CD4-positive, alpha-beta T cell treated with Interleukin-6 for 4 hours (primary cell): Measurements from ENCODE around the gene FAM25C.
"Not testable (repeated sequence)": the region's sequence is repeated elsewhere in the genome, so short reads cannot be mapped to it uniquely, and the experiment has no call there.

Experiments used
- DNase-seq: peaks from one replicate; pipeline ENCODE4 v3.0.0-alpha.2; 2020; ENCODE audit warnings: mixed read lengths

FAM25C gene

GRCh38 chr10:47999691-48000090 is at the start of gene FAM25C:
FAM25C (minus strand) TSS chr10:47999791; CDS start chr10:47999765, 26 bp downstream.
- DNase-seq = not testable (repeated sequence)

- DNase-seq = not testable (repeated sequence)
Measured at GRCh38 chr10:48044557-48044956, 45.0 kb upstream of the FAM25C start.

GRCh38 chr10:48031390-48031789 is 31.8 kb upstream of the FAM25C start:
- not testable (repeated sequence) for DNase-seq

GRCh38 chr10:48002306-48002705 is 2.7 kb upstream of the FAM25C start:
- DNase-seq = not testable (repeated sequence)

GRCh38 chr10:47994045-47994444 is 5.5 kb downstream of the FAM25C start:
- not testable (repeated sequence) for DNase-seq

GRCh38 chr10:47992560-47992959 is 7.0 kb downstream of the FAM25C start:
- not testable (repeated sequence) for DNase-seq

- not testable (repeated sequence) for DNase-seq
Measured at GRCh38 chr10:47991706-47992105, 7.9 kb downstream of the FAM25C start.

- not testable (repeated sequence) for DNase-seq
Measured at GRCh38 chr10:47990097-47990496, 9.5 kb downstream of the FAM25C start.

GRCh38 chr10:47989542-47989950 is 10.0 kb downstream of the FAM25C start:
- DNase-seq = not testable (repeated sequence)

GRCh38 chr10:47988718-47989541 is 10.7 kb downstream of the FAM25C start:
- not testable (repeated sequence) for DNase-seq

GRCh38 chr10:47987952-47988351 is 11.6 kb downstream of the FAM25C start:
- not testable (repeated sequence) for DNase-seq

- not testable (repeated sequence) for DNase-seq
Measured at GRCh38 chr10:47986413-47987230, 13.0 kb downstream of the FAM25C start.

- not testable (repeated sequence) for DNase-seq
Measured at GRCh38 chr10:47975409-47975808, 24.2 kb downstream of the FAM25C start.

GRCh38 chr10:47973131-47973530 is 26.5 kb downstream of the FAM25C start:
- not testable (repeated sequence) for DNase-seq

GRCh38 chr10:47972077-47972476 is 27.5 kb downstream of the FAM25C start:
- not testable (repeated sequence) for DNase-seq

GRCh38 chr10:47971598-47971997 is 28.0 kb downstream of the FAM25C start:
- DNase-seq = not testable (repeated sequence)

GRCh38 chr10:47970047-47970446 is 29.5 kb downstream of the FAM25C start:
- DNase-seq = not testable (repeated sequence)

GRCh38 chr10:47968988-47969387 is 30.6 kb downstream of the FAM25C start:
- DNase-seq = not testable (repeated sequence)

- not testable (repeated sequence) for DNase-seq
Measured at GRCh38 chr10:47964280-47965063, 35.1 kb downstream of the FAM25C start.

GRCh38 chr10:47962785-47963184 is 36.8 kb downstream of the FAM25C start:
- DNase-seq = not testable (repeated sequence)

- not testable (repeated sequence) for DNase-seq
Measured at GRCh38 chr10:47960699-47961098, 38.9 kb downstream of the FAM25C start.

GRCh38 chr10:47959677-47960076 is 39.9 kb downstream of the FAM25C start:
- not testable (repeated sequence) for DNase-seq

GRCh38 chr10:47957158-47957557 is 42.4 kb downstream of the FAM25C start:
- not testable (repeated sequence) for DNase-seq
